HG03045 (cell line): ENCODE measurements around the gene DHFR.
"Not testable (repeated sequence)": the region's sequence is repeated elsewhere in the genome, so short reads cannot be mapped to it uniquely, and the experiment has no call there.

Experiments
- ATAC-seq: cut with Tn5 transposase; IDR thresholded peaks from one replicate; pipeline ENCODE4 v1.9.1; 2021; ENCODE audit warnings: mild to moderate bottlenecking, moderate library complexity; ENCODE audit not compliant: unreplicated experiment

Gene DHFR

GRCh38 chr5:80597500-80597899 is 57.3 kb downstream of the DHFR start:
- no peak for ATAC-seq

GRCh38 chr5:80594810-80595209 is 60.0 kb downstream of the DHFR start:
- ATAC-seq, result no peak

- no peak for ATAC-seq
These were observed 62.0 kb downstream of the DHFR start for GRCh38 chr5:80592761-80593160.

GRCh38 chr5:80592105-80592504 is 62.7 kb downstream of the DHFR start:
- ATAC-seq, result no peak

GRCh38 chr5:80591352-80591751 is 63.4 kb downstream of the DHFR start:
- ATAC-seq, result no peak

- ATAC-seq, result no peak
These were observed 64.0 kb downstream of the DHFR start for GRCh38 chr5:80590766-80591165.

- ATAC-seq, result no peak
These were observed 65.8 kb downstream of the DHFR start for GRCh38 chr5:80588858-80589540.

- no peak for ATAC-seq
These were observed 70.0 kb downstream of the DHFR start for GRCh38 chr5:80584770-80585169.

GRCh38 chr5:80580291-80580690 is 74.5 kb downstream of the DHFR start:
- not testable (repeated sequence) for ATAC-seq

- ATAC-seq, result no peak
These were observed 75.7 kb downstream of the DHFR start for GRCh38 chr5:80579050-80579449.

- no peak for ATAC-seq
These were observed 77.1 kb downstream of the DHFR start for GRCh38 chr5:80577707-80578106.

GRCh38 chr5:80576383-80576782 is 78.4 kb downstream of the DHFR start:
- no peak for ATAC-seq
